Activated CD4-positive, CD25-positive, alpha-beta regulatory T cell treated with anti-CD3 and anti-CD28 coated beads, Interleukin-2, amount 50 U/mL, for 72 hours (primary cell): ENCODE results near the gene NTSR1.

Experiments
- DNase-seq: peaks from one replicate; pipeline ENCODE4 v3.0.0; 2021

NTSR1 gene

DNA sequence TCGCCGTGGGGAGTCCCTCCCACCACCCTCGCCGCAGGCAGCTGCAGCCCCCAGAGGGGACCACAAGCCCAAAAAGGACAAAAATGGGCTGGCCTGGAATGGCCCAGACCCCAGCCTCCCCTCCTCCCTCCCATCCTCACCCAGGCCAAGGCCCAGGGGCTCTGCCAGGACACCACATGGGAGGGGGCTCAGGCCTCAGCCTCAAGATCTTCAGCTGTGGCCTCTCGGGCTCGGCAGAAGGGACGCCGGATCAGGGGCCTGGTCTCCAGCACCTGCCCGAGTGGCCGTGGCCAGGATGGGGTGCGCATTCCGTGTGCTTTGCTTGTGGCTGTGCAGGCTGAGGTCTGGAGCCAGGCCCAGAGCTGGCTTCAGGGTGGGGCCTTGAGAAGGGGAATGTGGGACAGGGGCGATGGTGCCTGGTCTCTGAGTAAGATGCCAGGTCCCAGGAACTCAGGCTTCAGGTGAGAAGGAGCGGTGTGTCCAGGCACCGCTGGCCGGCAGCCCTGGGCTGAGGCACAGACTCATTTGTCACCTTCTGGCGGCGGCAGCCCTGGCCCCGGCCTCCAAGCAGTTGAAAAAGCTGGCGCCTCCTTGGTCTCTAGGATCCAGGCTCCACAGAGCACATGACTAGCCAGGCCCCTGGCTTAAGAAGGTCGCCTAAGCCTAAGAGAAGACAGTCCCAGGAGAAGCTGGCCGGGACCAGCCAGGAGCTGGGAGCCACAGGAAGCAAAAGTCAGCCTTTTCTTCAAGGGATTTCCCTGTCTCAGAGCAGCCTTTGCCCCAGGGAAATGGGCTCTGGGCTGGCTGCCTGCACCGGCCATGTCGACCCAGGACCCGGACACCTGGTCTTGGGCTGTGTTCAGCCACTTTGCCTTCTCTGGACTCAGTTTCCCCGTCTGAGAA is 52.5 kb downstream of the NTSR1 start:
- no peak for DNase-seq

DNA sequence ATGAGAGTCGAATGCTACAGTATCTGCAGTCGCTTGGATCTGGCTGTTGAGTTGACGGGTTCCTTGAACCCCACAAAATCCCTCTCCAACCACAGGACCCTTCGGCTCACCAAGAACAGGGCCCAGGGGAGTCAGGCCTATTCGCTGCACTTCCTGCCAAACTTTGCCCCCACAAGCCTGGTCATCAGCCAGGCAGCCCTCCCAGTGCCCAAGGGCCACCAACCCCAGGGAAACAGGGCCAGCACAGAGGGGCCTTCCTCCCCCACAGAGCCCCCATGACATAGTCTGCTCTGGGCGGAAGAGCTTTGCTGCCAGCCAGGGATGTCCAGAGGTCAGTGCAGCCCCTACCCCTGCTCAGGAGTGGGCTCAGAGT is 53.1 kb downstream of the NTSR1 start:
- DNase-seq = no peak

DNA sequence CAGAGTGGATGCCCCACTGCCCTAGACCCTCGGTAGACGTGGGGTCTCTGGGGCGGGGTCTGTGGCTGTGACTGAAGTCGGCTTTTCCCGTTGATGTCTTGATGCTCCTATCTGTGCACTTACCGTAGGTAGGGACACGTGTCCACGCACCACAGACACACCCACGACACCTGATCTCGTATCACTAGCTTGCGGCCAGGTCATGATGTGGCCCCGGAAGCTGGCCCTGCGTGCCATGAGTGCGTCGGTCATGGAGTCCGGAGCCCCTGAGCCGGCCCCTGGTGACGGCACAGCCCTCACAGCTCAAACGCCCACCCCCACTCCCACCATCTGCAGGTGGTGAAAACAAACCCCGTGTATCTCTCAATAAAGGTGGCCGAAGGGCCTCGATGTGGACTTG is 53.7 kb downstream of the NTSR1 start:
- no peak for DNase-seq

DNA sequence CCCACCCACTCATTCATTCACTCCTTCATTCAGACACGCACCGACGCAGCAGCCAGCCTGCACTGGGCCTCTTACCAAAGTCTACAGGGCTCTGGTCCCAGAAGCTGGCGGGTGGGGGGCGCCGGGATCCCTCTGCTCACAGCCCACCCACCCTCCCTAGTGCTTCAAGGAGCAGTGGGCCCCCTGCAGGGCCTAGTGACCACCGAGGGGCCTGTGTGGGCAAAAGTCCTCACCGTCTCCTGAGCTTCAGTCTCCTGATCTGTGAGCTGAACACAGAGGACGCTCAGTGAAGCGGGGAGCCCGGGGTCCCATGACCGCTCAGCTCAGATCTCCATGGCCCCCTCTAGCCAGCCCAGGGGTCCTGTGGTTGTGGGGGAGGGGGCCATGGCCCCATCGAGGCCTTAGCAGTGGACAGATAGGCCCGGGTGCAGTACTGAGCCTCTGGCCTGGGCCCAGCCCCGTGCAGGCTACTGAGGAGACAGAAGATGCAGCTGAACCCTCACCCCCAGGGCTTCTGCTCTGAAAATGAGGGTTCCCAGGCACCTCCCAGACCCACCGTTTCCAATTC is 54.2 kb downstream of the NTSR1 start:
- no peak for DNase-seq

DNA sequence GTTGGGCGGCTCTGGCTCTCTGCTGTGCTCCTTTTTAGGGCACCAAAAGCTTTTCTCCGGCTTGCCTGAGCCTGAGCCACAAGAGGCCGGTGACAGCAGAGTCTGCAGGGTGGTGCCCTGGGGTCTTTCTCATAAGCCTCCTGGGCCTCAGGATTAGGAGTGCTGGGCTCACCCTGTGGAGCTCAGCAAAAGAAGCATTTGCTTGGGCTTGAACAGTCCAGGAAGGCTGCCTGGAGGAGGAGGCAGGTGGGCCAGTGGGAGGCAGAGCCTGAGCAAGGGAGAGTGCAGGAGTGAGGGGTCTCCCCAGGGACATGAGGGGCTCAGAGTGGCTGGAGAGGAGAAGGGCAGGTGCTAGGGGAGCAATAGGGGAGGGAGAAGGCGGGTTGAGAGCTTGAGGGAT is 54.8 kb downstream of the NTSR1 start:
- no peak for DNase-seq

DNA sequence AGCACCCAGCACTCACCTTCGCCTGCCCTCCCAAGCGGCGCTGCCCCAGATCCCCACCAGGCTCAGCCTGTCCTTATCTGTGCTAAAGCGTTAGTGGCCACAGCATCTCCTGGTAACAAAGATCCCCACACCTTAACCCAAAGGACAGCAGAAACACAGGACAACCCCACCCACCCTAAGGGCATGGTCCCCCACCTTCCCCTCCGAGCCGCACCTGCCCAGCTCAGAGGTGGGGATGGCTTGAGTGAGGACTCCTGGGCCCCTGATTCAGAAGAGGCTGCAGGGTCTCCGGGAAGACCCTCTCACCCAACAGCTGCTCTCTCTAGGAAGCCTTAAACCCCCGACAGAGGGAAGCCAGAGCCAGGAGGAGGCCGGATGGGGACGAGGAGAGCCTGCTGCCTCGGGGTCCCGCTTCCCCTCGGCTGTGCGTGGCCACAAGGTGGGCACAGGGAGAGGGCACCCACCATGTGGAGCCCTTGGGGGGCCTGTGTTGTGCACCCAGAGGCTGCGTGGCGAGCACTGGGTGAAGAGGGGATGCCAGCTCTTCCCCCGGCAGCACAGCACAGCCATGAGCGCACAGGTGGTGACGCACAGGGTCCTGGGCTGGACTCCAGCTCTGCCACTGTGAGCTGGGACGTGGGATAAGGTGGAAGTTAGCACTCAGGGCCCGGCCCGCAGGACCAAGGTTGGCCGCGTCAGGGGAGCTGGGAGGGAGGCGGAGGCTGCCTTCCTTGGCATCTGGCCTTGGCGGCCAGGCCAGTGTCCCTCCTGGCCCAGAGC is 55.7 kb downstream of the NTSR1 start:
- DNase-seq = no peak

DNA sequence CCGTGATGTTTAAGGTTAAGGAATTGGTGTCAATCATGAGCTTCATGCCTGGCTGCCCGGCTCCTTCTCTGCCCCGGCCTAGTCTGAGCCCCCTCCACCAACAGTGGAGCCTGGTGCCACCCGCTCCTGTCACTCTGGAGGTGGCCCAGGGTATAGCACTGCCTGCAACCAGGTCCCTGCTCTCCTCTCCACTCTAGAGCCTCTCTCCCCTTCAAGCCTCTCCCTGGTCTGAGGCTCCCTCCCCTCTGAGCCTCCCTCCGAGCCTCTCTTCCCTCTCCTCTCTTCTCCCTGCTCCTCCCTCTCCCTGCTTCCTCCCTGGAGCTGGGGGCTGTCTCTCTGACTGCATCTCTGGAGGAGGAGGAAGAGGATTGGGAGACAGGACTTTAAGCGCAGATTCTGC is 56.4 kb downstream of the NTSR1 start:
- no peak for DNase-seq

DNA sequence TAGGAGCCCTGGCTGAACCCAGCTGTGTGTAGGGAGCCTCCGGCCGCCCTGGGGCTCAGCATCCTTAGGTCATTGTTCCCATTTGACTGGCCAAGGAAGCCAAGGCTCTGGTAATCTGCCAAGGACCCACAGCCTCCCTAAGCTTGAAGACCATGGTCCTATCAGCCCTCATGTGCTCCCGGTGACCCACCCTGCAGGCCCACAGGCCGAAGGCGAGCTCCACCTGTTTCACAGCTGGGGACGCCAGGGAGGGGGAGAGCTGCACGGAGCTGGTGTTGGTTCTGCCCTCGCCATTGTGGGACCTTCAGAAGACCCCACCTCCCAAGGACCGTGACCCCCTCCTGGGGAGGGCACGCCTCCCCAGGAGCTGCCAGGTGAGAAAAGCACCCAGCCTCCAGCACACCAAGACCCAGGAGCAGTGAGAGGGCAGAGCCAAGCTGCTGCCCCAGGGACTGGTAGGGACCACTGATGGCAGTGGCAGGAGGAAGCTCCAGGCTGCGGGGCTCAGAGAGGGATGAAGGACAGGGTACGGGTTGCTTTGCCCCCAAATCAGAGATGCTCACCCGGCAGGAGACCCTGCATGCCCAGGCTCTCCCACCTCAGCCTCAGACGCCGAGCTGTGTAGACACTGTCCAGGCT is 56.9 kb downstream of the NTSR1 start:
- no peak for DNase-seq

DNA sequence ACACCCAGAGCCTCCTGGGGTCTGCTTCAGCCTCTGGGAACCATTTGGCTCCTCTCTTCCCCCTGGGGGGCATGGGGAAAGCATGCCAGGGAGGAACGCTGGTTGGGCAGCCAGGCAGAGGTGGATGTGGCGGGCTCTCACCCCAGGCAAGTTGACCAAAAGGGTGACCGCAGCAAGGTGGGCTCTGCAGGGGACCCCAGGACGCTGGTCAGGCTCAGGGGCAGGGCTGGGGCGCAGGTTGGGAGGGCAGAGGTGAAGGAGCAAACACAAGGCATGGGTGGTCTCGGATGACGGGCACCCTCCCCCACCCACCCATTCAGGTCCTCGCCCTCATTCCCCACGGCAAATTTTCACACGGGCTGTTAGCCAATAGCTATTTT is 57.4 kb downstream of the NTSR1 start:
- DNase-seq = no peak

DNA sequence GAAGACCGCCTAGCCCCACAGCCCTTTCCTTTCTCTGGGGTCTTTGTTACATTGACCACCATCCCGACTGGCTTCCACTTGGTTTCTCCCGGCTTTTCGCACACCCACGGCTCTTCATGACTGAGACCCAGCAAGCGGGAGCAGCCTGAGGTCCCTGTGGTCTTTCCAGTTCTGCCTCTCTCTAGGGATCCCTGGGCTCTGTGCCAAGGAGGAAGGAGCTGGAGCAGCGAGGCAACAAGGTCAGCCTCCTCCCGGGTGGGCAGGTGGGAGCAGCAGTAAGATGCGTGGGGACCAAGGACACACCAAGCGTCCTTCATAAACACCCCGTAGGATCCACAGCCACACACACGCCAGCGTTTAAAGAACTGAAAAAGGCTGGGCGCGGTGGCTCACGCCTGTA is 58.1 kb downstream of the NTSR1 start:
- no peak for DNase-seq

DNA sequence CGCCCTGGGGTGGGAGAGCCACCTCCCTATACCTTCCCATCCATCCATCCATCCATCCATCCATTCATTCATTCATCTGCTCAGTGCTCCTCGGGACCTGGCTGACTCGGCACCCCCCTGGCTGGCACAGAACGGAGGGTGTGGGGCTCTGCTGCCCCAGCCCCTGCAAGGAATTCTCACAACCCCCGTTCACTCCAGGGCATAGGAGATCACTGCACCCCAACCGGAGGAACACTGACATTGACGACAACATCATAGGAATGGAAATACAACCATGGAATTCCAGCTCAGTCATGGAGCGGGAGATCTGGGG is 59.6 kb downstream of the NTSR1 start:
- DNase-seq = no peak

DNA sequence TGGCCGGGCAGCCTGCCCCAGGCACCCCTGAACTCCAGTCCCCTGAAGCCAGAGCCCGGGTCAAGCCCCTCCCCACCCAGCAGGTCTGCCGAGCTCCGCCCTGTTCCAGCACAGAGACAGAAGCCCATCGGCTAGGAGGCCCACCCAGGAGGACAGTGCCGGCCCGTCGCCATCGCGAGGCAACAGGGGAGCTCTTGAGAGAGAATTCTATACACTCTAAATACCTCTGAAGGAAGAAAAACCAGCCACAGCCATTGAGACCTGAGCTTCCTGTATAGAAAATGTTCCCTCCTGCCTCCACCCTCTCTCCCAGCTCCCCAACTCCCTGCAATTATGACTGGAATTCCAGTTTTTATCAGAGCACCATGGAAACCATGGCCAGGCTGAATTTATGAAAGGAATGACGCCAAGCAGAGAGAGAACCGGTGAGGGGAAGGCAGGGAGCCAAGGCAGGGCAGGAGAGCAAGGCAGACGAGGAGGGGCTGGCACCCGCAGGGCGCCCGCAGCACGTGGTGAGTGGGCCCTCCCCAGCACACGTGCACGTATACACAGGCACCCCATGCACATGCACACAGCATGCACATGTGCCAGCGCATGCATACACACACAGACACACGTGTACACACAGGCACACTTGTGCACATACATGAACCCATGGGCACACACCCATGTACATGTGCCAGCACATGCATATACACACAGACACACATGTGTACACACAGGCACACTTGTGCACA is 60.1 kb downstream of the NTSR1 start:
- DNase-seq = no peak

DNA sequence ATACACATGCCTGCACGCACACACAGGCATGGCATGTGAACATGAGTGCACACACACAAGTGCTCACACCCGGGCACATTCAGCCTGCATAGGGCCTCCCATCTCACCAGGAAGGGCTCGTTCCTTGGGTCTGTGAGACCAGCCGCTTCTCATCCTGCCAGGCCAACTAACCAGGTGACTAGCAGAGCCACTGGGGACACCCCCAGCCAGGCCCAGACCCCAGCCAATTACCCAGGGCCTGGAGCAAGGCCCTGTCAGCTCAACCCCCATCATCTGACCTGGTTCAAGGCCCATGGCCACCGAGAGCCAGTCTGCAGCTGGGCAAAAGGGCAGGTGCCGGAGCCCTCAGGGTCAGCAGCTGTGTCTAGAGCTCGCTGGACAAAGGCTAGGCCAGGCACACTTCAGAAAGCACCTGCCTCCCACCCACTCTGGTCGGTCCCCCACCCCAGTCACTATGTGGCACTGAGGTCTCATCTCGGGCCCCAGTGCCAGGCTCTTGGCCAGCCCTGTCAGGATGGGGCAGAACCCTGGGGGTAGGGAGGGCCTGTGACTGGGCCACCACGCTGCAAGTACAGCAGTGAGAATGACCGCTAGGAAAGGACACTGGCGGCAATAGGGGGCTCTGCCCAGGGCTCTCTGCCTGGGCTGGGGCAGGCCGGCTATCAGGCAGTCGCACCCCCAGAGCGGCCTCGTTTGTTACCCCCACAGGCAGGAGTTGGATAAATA is 60.9 kb downstream of the NTSR1 start:
- DNase-seq = no peak

DNA sequence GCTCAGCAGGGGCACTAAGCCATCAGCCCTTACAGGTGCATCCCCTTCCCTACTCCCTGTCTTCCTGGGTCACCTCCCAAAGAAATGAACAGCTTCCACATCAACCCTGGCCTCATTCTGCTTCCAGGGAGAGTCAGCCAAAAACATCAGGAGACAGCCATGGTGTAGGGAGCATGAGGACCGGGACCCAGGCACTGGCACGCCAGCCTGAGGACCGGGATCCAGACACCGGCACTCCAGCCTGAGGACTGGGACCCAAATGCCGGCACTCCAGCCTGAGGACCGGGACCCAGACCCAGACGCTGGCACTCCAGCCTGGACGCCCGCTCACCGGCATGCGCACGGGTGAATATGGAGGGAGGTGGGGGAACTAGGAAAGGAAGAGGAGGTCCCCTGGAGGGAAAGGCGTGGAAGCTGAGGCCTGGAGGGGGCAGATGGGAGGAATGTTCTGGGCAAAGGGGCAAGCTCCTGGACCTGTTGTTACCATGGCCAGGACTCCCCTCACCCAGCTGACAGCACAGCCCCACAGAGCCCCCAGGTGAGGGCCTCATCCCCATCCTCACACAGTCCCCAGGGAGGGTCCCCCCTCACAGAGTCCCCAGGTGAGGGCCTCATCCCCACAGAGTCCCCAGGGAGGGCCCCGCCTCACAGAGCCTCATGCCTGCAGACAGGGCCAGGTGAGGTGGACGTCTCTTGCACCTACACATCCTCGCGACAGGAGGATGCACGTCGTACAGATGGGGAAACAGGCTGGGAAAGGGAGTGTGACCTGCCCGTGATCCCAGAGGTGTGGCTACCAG is 61.7 kb downstream of the NTSR1 start:
- no peak for DNase-seq

DNA sequence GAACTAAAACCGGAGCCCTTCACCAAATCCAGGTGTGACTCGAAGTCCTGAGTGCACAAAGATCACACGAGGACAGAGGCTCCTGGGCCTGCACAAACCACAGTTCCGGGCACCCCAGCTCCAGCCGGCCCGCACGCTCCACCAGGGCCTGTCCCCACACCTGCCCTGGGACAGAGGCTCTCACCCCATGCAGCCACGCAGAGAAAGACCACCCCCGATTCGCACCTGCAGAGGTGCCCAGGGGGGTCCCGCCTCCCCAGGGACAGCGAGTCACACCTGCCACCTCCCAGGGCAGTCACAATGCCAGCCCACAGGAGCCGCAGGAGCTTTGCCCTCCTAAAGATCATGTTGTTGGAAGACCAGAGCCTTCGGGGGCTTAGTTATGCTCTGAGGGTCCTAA is 62.3 kb downstream of the NTSR1 start:
- no peak for DNase-seq

DNA sequence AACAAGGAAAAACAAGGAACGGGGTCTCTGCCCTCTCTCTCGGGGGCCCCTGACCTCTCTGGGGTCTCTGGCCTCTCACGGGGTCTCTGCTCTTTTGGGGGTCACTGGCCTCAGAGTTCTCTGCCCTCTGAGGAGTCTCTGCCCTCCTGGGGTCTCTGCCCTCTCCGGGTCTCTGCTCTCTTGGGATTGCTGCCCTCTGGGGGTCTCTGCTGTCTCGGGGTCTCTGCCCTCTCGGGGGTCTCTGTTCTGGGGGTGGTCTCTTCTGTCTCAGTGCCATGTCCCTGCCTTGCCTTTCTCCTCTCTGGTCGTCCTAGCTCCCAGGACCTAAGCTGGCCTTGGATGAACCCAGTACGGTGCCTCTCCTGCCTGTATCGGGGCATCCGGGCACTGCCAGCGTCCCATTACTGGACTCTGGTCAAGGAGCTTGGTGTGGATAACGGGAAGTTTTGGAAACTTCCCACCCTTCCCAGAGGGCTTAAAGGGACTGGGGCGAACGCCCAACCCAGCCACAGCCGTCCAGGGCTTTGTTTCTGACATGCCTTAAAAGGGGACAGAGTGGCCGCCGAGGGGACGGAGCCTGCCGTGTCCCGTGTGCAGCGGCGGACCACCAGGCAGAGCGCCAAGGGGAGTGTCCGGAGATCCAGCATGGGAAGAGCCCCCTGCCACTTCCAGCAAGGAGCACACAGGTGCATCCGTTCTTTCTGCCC is 62.9 kb downstream of the NTSR1 start:
- no peak for DNase-seq

DNA sequence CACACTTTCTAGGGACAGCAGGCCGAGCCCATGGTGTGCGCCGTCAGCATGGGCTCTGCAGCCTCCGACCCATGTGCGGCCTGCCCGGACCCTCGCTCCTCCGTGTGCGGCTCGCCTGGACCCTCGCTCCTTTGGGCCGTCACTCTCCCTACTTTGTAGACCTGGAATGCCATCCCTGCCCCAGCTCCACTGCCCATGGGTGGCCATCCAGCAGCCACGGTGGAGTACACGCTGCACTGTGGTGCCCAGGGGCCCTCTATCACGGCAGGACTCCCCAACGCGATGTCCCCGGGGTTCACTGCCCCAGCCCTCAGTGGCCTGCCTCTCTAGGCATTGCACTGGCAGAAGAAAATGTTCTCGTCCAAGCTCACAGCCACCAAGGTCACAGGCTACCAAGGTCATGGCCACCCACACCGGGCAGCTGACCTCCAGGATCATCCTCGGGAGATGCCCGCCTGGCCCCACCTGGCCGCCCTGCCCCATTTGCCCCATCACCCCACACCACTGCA is 63.5 kb downstream of the NTSR1 start:
- DNase-seq = no peak

DNA sequence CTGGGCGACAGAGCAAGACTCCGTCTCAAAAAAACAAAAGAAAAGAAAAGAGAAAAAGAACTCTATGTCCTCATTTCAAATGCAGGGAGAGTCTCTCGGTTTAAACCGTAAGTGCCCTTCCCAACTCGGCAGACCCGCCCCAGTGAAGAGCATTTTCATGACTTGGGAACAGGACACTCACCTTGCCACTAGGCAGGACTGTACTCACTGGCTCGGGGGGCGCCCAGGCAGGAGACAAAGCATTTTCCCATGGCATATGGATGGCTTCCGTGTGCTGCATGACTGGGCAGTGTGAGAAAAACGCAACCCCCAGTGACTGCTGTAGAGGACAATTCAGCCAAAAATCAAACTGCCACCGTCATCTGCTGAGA is 64.0 kb downstream of the NTSR1 start:
- no peak for DNase-seq

DNA sequence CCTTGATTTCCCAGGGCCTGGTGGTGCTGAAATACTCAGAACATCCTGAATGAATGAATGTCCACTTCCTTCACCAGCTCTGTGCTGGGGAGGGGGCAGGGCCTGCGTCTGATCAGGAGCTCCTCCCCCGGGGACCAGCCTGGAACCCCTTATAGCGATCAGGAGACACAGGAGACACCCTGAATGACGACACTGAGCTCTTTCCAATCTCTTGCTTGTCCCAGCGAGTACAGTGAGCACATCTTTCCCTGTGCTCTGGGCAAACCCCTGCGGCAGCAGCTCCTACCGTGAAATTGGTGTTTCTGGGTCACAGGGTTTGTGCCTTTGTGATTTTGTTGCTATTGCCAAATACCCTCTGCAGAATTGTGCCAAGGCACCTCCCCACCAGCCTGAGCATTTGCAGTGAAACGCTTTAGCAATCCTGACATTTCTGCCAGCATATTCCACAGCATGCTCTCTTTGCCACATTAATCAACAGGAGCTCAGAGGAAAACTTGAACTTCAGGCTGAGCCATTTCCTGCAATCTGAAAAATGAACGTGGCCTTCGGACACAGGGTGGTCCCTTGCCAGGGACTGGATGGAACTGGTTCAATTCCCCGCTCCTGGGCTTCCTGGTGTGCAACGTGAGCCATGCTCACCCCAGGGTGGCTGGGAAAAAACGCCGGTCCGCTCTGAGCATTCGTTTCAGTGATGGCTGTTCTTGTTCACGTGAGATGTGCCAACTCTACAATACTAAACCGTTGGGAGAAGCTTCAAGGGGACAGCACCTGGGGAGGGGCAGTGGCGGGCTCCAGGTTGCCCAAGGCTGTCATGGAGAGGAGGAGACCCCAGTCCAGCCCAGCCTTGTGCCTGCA is 64.6 kb downstream of the NTSR1 start:
- no peak for DNase-seq
